GM06990 (cell line): ENCODE data around the gene VRK2.

Source experiments
- DNase-seq: peaks from one replicate; pipeline ENCODE4 v3.0.0-alpha.2; 2011; ENCODE audit not compliant: insufficient read length; ENCODE audit errors: extremely low read depth
- H3K27me3 ChIP-seq: replicated peaks from 2 replicates; pipeline ENCODE4 v1.6.0; 2011; ENCODE audit warnings: low read length; ENCODE audit not compliant: control insufficient read depth, insufficient read depth
- H3K36me3 ChIP-seq: 2 replicates; pipeline ENCODE4 v1.5.1; 2011; ENCODE audit warnings: low read length; ENCODE audit not compliant: control insufficient read depth, insufficient read depth
- H3K4me3 ChIP-seq: replicated peaks from 2 replicates; pipeline ENCODE4 v1.5.1; 2011; ENCODE audit warnings: low read depth, mild to moderate bottlenecking, control low read depth, low read length
- CTCF ChIP-seq: IDR thresholded peaks from 2 replicates; pipeline ENCODE4 v1.5.1; 2011; ENCODE audit warnings: low read length, control low read depth, mild to moderate bottlenecking, inconsistent platforms; ENCODE audit not compliant: insufficient read depth, poor library complexity, severe bottlenecking

VRK2 gene

GRCh38 chr2:58046335-58046584, 346 bp upstream of the VRK2 start:
- Histone ChIP-seq H3K27me3 (no peaks in the 10 kb centered on the region), H3K36me3 (no peaks in the 10 kb centered on the region; the same call in 1 of the 2 replicates), H3K4me3 (peak overlapping the region; percentile 80)
- no peak for DNase-seq
- no peak for TF ChIP-seq CTCF

- DNase-seq: no peak
- no peak for TF ChIP-seq CTCF
- Histone ChIP-seq H3K27me3 (no peaks in the 10 kb centered on the region), H3K4me3 (peak overlapping the region; percentile 80), H3K36me3 (no peaks in the 10 kb centered on the region; the same call in 1 of the 2 replicates)
Measured at GRCh38 chr2:58047373-58047935, 848 bp downstream of the VRK2 start.

- Histone ChIP-seq H3K36me3 (no peaks in the 10 kb centered on the region; the same call in 1 of the 2 replicates), H3K4me3 (peak overlapping the region; percentile 80), H3K27me3 (no peaks in the 10 kb centered on the region)
- DNase-seq: no peak
- no peak for TF ChIP-seq CTCF
Measured at GRCh38 chr2:58047961-58048360, 1.4 kb downstream of the VRK2 start.

GRCh38 chr2:58051445-58051844, 4.8 kb downstream of the VRK2 start:
- H3K27me3 ChIP-seq: no peaks in the 10 kb centered on the region
- TF ChIP-seq CTCF: no peak
- H3K36me3 ChIP-seq: no peaks in the 10 kb centered on the region; the same call in 1 of the 2 replicates
- no peak for DNase-seq
- H3K4me3 ChIP-seq: no peak overlapping the region

- Histone ChIP-seq H3K4me3 (no peak overlapping the region), H3K36me3 (no peaks in the 10 kb centered on the region; the same call in 1 of the 2 replicates), H3K27me3 (no peaks in the 10 kb centered on the region)
- no peak for DNase-seq
- no peak for TF ChIP-seq CTCF
Measured at GRCh38 chr2:58052978-58053377, 6.4 kb downstream of the VRK2 start.

- H3K27me3 ChIP-seq: no peaks in the 10 kb centered on the region
- no peak for DNase-seq
- no peaks in the 10 kb centered on the region; the same call in 1 of the 2 replicates for H3K36me3 ChIP-seq
- no peak for TF ChIP-seq CTCF
- H3K4me3 ChIP-seq: no peak overlapping the region
Measured at GRCh38 chr2:58054264-58054663, 7.7 kb downstream of the VRK2 start.
